ENCODE measurements around the gene PICALM.

The PICALM gene

DNA sequence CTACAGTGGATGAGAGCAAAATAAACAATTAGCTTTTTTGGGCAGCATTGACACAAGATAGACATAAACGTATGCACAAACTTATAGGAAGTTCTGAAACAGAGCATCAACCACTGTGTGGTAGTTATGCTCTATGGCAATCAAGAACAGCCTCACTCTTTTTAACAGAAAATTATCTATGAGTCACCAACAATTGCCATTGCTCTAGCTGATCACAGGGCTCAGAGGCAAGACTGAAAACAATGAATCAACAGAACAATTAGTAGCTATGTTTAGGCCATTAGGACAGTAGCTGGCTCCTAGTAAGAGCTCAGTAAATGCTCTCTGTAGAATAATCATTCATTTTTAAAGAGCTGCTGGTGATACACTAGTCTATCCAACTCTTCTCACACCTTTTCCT is 34.9 kb upstream of the PICALM start:
- Histone ChIP-seq H3K9me2 (replicated peaks; ENCODE audit: low read depth, low read length) (no peaks in the 10 kb centered on the region), H3K36me3 (ENCODE audit: insufficient read depth, low read length) (no peaks in the 10 kb centered on the region), H3K9ac (ENCODE audit: low read depth, low read length, poor library complexity, severe bottlenecking) (no peak overlapping the region), H3K4me3 (ENCODE audit: low read length, poor library complexity, severe bottlenecking) (no peak overlapping the region), H2AFZ (ENCODE audit: low read length) (0 out of 2 replicates have a peak overlapping the region, but pooled peaks have one; percentile 16), H3K4me1 (ENCODE audit: insufficient read depth, low read length, poor library complexity, severe bottlenecking) (peaks cover 16% of the 10 kb centered on the region), H3K27me3 (ENCODE audit: insufficient read depth, low read length, poor library complexity, severe bottlenecking) (no peaks in the 10 kb centered on the region), H3F3A (ENCODE audit: low read depth) (no peaks in the 10 kb centered on the region), H3K79me2 (ENCODE audit: insufficient read depth, low read length) (no peaks in the 10 kb centered on the region), H3K4me2 (ENCODE audit: low read depth, low read length, poor library complexity, severe bottlenecking) (no peak overlapping the region), H4K20me1 (ENCODE audit: insufficient read depth, low read length, poor library complexity, severe bottlenecking) (no peaks in the 10 kb centered on the region), H3K9me3 (ENCODE audit: insufficient read depth, low read depth, low read length) (no peaks in the 10 kb centered on the region)
- TF ChIP-seq, protein P1, sequence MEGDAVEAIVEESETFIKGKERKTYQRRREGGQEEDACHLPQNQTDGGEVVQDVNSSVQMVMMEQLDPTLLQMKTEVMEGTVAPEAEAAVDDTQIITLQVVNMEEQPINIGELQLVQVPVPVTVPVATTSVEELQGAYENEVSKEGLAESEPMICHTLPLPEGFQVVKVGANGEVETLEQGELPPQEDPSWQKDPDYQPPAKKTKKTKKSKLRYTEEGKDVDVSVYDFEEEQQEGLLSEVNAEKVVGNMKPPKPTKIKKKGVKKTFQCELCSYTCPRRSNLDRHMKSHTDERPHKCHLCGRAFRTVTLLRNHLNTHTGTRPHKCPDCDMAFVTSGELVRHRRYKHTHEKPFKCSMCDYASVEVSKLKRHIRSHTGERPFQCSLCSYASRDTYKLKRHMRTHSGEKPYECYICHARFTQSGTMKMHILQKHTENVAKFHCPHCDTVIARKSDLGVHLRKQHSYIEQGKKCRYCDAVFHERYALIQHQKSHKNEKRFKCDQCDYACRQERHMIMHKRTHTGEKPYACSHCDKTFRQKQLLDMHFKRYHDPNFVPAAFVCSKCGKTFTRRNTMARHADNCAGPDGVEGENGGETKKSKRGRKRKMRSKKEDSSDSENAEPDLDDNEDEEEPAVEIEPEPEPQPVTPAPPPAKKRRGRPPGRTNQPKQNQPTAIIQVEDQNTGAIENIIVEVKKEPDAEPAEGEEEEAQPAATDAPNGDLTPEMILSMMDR (conservative IDR thresholded peaks at IDR 0.05; ENCODE audit: low read length), result no peak

DNA sequence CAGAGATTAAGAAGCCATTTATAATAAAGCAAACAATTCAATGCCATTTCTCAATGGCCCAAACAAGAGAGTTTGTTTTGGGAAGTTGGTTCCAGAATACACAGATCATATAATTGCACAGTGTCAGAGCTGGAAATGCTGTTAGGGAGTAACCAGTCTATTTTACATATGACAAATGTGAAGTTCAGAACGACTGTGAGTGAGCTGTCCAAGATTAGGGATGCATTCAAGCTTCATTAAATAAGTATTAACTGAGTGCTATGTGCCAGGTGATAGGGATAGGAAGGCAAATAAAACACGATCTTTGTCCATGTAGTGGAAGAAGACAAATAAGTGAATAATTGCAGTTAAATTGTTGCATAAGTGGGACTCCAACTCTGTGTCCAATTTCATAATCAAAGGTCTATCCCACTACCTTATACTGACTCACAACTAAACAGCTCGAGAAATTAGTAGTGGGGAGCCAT is 33.1 kb upstream of the PICALM start:
- H2AFZ ChIP-seq (ENCODE audit: low read length), result no peak overlapping the region
- no peaks in the 10 kb centered on the region for H3K79me2 ChIP-seq (ENCODE audit: insufficient read depth, low read length)
- TF ChIP-seq, protein P1 (conservative IDR thresholded peaks at IDR 0.05; ENCODE audit: low read length), result no peak
- TF ChIP-seq EZH2phosphoT487 (IDR thresholded peaks at IDR 0.05; ENCODE audit: borderline replicate concordance), result no peak
- H3K9me2 ChIP-seq (replicated peaks; ENCODE audit: low read depth, low read length), result no peaks in the 10 kb centered on the region
- H3K9me3 ChIP-seq (ENCODE audit: insufficient read depth, low read depth, low read length), result no peaks in the 10 kb centered on the region
- no peak overlapping the region for H3K4me3 ChIP-seq (ENCODE audit: low read length, poor library complexity, severe bottlenecking)
- H3K36me3 ChIP-seq (ENCODE audit: insufficient read depth, low read length), result no peaks in the 10 kb centered on the region
- no peaks in the 10 kb centered on the region for H3K4me1 ChIP-seq (ENCODE audit: insufficient read depth, low read length, poor library complexity, severe bottlenecking)
- no peaks in the 10 kb centered on the region for H4K20me1 ChIP-seq (ENCODE audit: insufficient read depth, low read length, poor library complexity, severe bottlenecking)
- no peaks in the 10 kb centered on the region for H3F3A ChIP-seq (ENCODE audit: low read depth)
- no peaks in the 10 kb centered on the region for H3K27me3 ChIP-seq (ENCODE audit: insufficient read depth, low read length, poor library complexity, severe bottlenecking)
- H3K4me2 ChIP-seq (ENCODE audit: low read depth, low read length, poor library complexity, severe bottlenecking), result no peak overlapping the region
- H3K9ac ChIP-seq (ENCODE audit: low read depth, low read length, poor library complexity, severe bottlenecking), result no peak overlapping the region

DNA sequence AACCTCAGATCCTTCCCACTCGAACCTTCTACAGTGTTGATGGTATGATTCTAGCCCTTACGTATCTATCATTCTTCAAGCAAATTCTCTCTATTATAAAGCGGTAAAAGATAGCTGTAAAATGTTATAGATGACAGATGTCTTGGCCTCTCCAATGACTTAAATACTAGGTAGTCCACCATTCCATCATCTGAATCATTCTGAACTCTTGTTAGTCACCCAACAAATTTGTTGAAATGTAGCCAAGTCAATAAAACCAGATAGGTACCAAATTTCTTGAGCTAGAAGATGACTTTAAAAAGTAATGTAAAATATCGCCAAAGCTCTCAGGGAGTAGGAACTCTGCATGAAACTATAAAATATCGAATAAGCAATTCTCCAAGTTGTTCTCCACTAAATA is 32.6 kb upstream of the PICALM start:
- no peak overlapping the region for H3K4me3 ChIP-seq (ENCODE audit: low read length, poor library complexity, severe bottlenecking)
- H3K36me3 ChIP-seq (ENCODE audit: insufficient read depth, low read length), result no peaks in the 10 kb centered on the region
- H2AFZ ChIP-seq (ENCODE audit: low read length), result no peak overlapping the region
- H3K4me1 ChIP-seq (ENCODE audit: insufficient read depth, low read length, poor library complexity, severe bottlenecking), result no peaks in the 10 kb centered on the region
- H3F3A ChIP-seq (ENCODE audit: low read depth), result no peaks in the 10 kb centered on the region
- H3K9me3 ChIP-seq (ENCODE audit: insufficient read depth, low read depth, low read length), result no peaks in the 10 kb centered on the region
- H4K20me1 ChIP-seq (ENCODE audit: insufficient read depth, low read length, poor library complexity, severe bottlenecking), result no peaks in the 10 kb centered on the region
- H3K4me2 ChIP-seq (ENCODE audit: low read depth, low read length, poor library complexity, severe bottlenecking), result no peak overlapping the region
- H3K9ac ChIP-seq (ENCODE audit: low read depth, low read length, poor library complexity, severe bottlenecking), result no peak overlapping the region
- H3K79me2 ChIP-seq (ENCODE audit: insufficient read depth, low read length), result no peaks in the 10 kb centered on the region
- H3K9me2 ChIP-seq (replicated peaks; ENCODE audit: low read depth, low read length), result no peaks in the 10 kb centered on the region
- H3K27me3 ChIP-seq (ENCODE audit: insufficient read depth, low read length, poor library complexity, severe bottlenecking), result no peaks in the 10 kb centered on the region
- TF ChIP-seq EZH2phosphoT487 (IDR thresholded peaks at IDR 0.05; ENCODE audit: borderline replicate concordance), result no peak
- TF ChIP-seq, protein P1 (conservative IDR thresholded peaks at IDR 0.05; ENCODE audit: low read length), result no peak

Measured in Loucy (cell line).